HepG2 (cell line): ENCODE data around the gene CYB5R3. TPM values are rescaled to one million over a fixed set of nuclear protein-coding genes. Genes with fewer than 3 reads are reported as not detected.

Experiments used
- ATAC-seq: fragments of 200-7000 bp; cut with Tn5 transposase; 3 replicates; pipeline ENCODE4 v1.9.1; 2020; ENCODE audit warnings: mild to moderate bottlenecking, moderate library complexity
- BruUV-seq: library from RNA; stranded (reverse); fragments of 400-500 nt; replicated peaks from 2 replicates; lab custom pipeline; 2021; lab: Mats Ljungman, UMichigan
- CTCF ChIA-PET: fragments of 300-600 bp; formaldehyde crosslinking; extraction: SDS; loops from one replicate; lab custom pipeline; 2021; ENCODE audit warnings: low total read pairs, inconsistent platforms, low intra/inter-chr PET ratio; lab: Yijun Ruan, JAX
- POLR2A ChIA-PET: fragments of 350-600 bp; sonication (Branson Sonifier 250); formaldehyde crosslinking; loops from one replicate; lab custom pipeline; 2020; ENCODE audit warnings: antibody characterized with exemption, inconsistent platforms; lab: Yijun Ruan, JAX
- DNase-seq: peaks from one replicate; pipeline ENCODE4 v3.0.0-alpha.2; 2015; ENCODE audit warnings: low spot score
- FAIRE-seq: peaks from 3 replicates; lab custom pipeline; 2011; peaks lifted over from hg19 to GRCh38; lab: Jason Lieb, UNC
- H2AFZ ChIP-seq: one replicate; pipeline ENCODE4 v1.6.1; 2011; ENCODE audit warnings: low read length, inconsistent platforms
- H3K27ac ChIP-seq: fragments of 300-600 bp; 3 replicates; pipeline ENCODE4 v1.8.0; 2011; ENCODE audit warnings: mixed run types, mild to moderate bottlenecking, mixed read lengths, low read length, inconsistent platforms; ENCODE audit not compliant: insufficient read depth; ENCODE audit errors: extremely low read length
- H3K27me3 ChIP-seq, 2 experiments: fragments of 200-600 bp in 1 of 2; 2 replicates in 1 of 2; 3 replicates in 1 of 2; pipeline versions ENCODE4 v1.6.0 to v1.8.0; 2011; ENCODE audit warnings: low read length in 2 of 2, mild to moderate bottlenecking in 2 of 2, moderate library complexity in 2 of 2, inconsistent platforms in 1 of 2; ENCODE audit not compliant: insufficient read depth in 2 of 2, control insufficient read depth in 1 of 2
- H3K36me3 ChIP-seq, 2 experiments: fragments of 200-600 bp in 1 of 2; replicated peaks in 1 of 2; 2 replicates in 1 of 2; 3 replicates in 1 of 2; pipeline versions ENCODE4 v1.5.1 to v1.8.0; 2011; ENCODE audit warnings: low read length in 2 of 2, inconsistent platforms in 1 of 2; ENCODE audit not compliant: insufficient read depth in 2 of 2, control insufficient read depth in 1 of 2
- H3K4me1 ChIP-seq: 2 replicates; pipeline ENCODE4 v1.5.1; 2012; ENCODE audit warnings: low read length, inconsistent platforms; ENCODE audit not compliant: insufficient read depth
- H3K4me2 ChIP-seq: 2 replicates; pipeline ENCODE4 v1.6.0; 2011; ENCODE audit warnings: low read depth, low read length, inconsistent platforms
- H3K4me3 ChIP-seq, 3 experiments: fragments of 200-600 bp in 1 of 3; sonication (generic), shearing (Covaris generic) in 1 of 3; replicated peaks in 1 of 3; 2 replicates each; pipeline ENCODE4 v1.5.1; 2011 to 2016; ENCODE audit warnings: low read length in 3 of 3, inconsistent platforms in 2 of 3, low read depth in 2 of 3, mild to moderate bottlenecking in 2 of 3, control low read depth in 1 of 3, mixed read lengths in 1 of 3; ENCODE audit not compliant: insufficient read depth in 1 of 3
- H3K79me2 ChIP-seq: one replicate; pipeline ENCODE4 v1.6.1; 2011; ENCODE audit warnings: low read length, inconsistent platforms; ENCODE audit not compliant: insufficient read depth
- H3K9ac ChIP-seq: 2 replicates; pipeline ENCODE4 v1.6.0; 2011; ENCODE audit warnings: mild to moderate bottlenecking, low read depth, low read length, inconsistent platforms; ENCODE audit not compliant: insufficient read depth
- H3K9me3 ChIP-seq: 2 replicates; pipeline ENCODE4 v1.5.1; 2012; ENCODE audit warnings: mild to moderate bottlenecking, low read length
- H4K20me1 ChIP-seq: 2 replicates; pipeline ENCODE4 v1.6.0; 2011; ENCODE audit warnings: inconsistent platforms, mild to moderate bottlenecking, low read length, moderate library complexity; ENCODE audit not compliant: insufficient read depth
- AGO2 ChIP-seq: fragments of 200-400 bp; formaldehyde crosslinking; optimal IDR thresholded peaks from 2 replicates; pipeline ENCODE3; 2017; ENCODE audit warnings: mild to moderate bottlenecking, low read depth, low read length, moderate library complexity
- POLR2G ChIP-seq: fragments of 200-400 bp; formaldehyde crosslinking; IDR thresholded peaks from 2 replicates; pipeline ENCODE4 v1.6.1; 2018; ENCODE audit warnings: mild to moderate bottlenecking, low read depth, low read length, moderate library complexity
- RBFOX2 ChIP-seq: fragments of 200-400 bp; formaldehyde crosslinking; IDR thresholded peaks from 2 replicates; pipeline ENCODE4 v1.6.1; 2017; ENCODE audit warnings: low read depth, mild to moderate bottlenecking, low read length
- TBX2 ChIP-seq: sonication (generic); formaldehyde crosslinking; IDR thresholded peaks from 2 replicates; pipeline ENCODE4 v1.5.0; 2020; ENCODE audit warnings: missing genetic modification reagents, mild to moderate bottlenecking, borderline replicate concordance
- ZZZ3 ChIP-seq: sonication (generic); formaldehyde crosslinking; IDR thresholded peaks from 2 replicates; pipeline ENCODE4 v1.4.0; 2020; ENCODE audit warnings: missing genetic modification reagents, mild to moderate bottlenecking, borderline replicate concordance
- WGBS: methylation state at CpG from one replicate; pipeline ENCODE4 v1.1.6; 2017; ENCODE audit warnings: low lambda C conversion rate; 5-methylcytosine and 5-hydroxymethylcytosine counted together
- in situ Hi-C: cut with HindIII; loops from 2 replicates; pipeline ENCODE4 v1.10.0; 2017; ENCODE audit warnings: low pct_unique_long_range_greater_than_20kb; ENCODE audit not compliant: extremely low pct_ligation_motif_present
- intact Hi-C: fragments of 100-400 bp; cut with micrococcal nuclease; formaldehyde crosslinking; loops from one replicate; pipeline ENCODE4 v1.10.0; 2022; ENCODE audit not compliant: unreplicated experiment
- polyA plus RNA-seq, 8 experiments: library from polyadenylated mRNA; depleted of rRNA in 3 of 8; stranded (reverse) in 7 of 8; unstranded in 1 of 8; fragments of >200 nt; fragmentation: Illumina TruSeq in 4 of 8; extraction: Trizol in 4 of 8; gene quantifications; 2 replicates each; pipeline versions ENCODE4 v1.2.1 to v1.2.3, GENCODE V29; 2011 to 2016; ENCODE audit warnings: low read depth in 4 of 8, missing spikeins in 1 of 8, mixed read lengths in 1 of 8; ENCODE audit not compliant: insufficient read depth in 1 of 8
- total RNA-seq, 5 experiments: library from RNA; depleted of rRNA; stranded (reverse); fragments of >200 nt; fragmentation: Illumina TruSeq; extraction: Trizol; gene quantifications; 2 replicates each; pipeline ENCODE4 v1.2.3, GENCODE V29; 2016; ENCODE audit warnings: low read depth in 1 of 5

The CYB5R3 gene
- total and polyA plus RNA-seq, 2 of the 13 experiments (the other 11 are each of a cell fraction or from before 2014, with no cell fraction given) = 32.4 to 305 TPM

- intact Hi-C loops = loop anchor here (5.0 kb wide), 1 partner anchor 468 kb away; no protein-coding TSS in a partner anchor
Measured at GRCh38 chr22:42623756-42624441, 25.3 kb downstream of the CYB5R3 start.

GRCh38 chr22:42623301-42623751, 25.9 kb downstream of the CYB5R3 start:
- Histone ChIP-seq H3K4me2 (no peak overlapping the region), H3K36me3 (peaks cover 41 to 62% of the 10 kb centered on the region in 2 experiments), H3K9ac (no peak overlapping the region), H4K20me1 (peaks cover 5% of the 10 kb centered on the region), H3K79me2 (no peaks in the 10 kb centered on the region), H3K4me3 (no peak overlapping the region)
- intact Hi-C loops = loop anchor here (5.0 kb wide), 1 partner anchor 469 kb away; no protein-coding TSS in a partner anchor
- no peak for DNase-seq
- CTCF ChIA-PET = no interaction called here
- no TSS peak for BruUV-seq
- WGBS = 87% methylated on average over 3 of the region's 18 CpGs
- peak; percentile 68 for TF ChIP-seq AGO2
- no peak for TF ChIP-seq TBX2
- 0 out of 2 replicates have a peak, but pooled peaks have one; percentile 23 for TF ChIP-seq RBFOX2
- TF ChIP-seq, all 625 proteins: peak for 2
- Histone ChIP-seq H3K27me3 (no peaks in the 10 kb centered on the region), H3K27ac (no peak overlapping the region), H3K9me3 (no peaks in the 10 kb centered on the region), H2AFZ (no peak overlapping the region), H3K4me1 (no peaks in the 10 kb centered on the region; the same call in 1 of the 2 replicates)
- ATAC-seq (no peak), FAIRE-seq (no peak)
- in situ Hi-C loops = no loop called here
- POLR2A ChIA-PET = interaction anchor here (4.5 kb wide), 1 partner anchor 20 kb away, joined by 20 read pairs; no protein-coding TSS in a partner anchor

More at GRCh38 chr22:42623756-42624441, 25.3 kb downstream of the CYB5R3 start:
- H3K4me2 ChIP-seq = no peak overlapping the region
- in situ Hi-C loops = no loop called here
- 0 out of 2 replicates have a peak, but pooled peaks have one; percentile 1 for TF ChIP-seq POLR2G
- TF ChIP-seq ZZZ3 (CRISPR knock-in tag) = no peak
- H3K4me3 ChIP-seq = no peak overlapping the region
- no peaks in the 10 kb centered on the region for H3K27me3 ChIP-seq
- peaks cover 5% of the 10 kb centered on the region for H4K20me1 ChIP-seq
- peaks cover 40 to 68% of the 10 kb centered on the region in 2 experiments for H3K36me3 ChIP-seq
- WGBS = 96% methylated on average over 22 of the region's 29 CpGs
- H3K79me2 ChIP-seq = no peaks in the 10 kb centered on the region
- ChIA-PET POLR2A (interaction anchor here (4.5 kb wide), 1 partner anchor 19 kb away, joined by 20 read pairs; no protein-coding TSS in a partner anchor), CTCF (no interaction called here)
- no peak overlapping the region for H3K9ac ChIP-seq
- no peak for ATAC-seq
- no peaks in the 10 kb centered on the region for H3K9me3 ChIP-seq
- no peak for FAIRE-seq
- H2AFZ ChIP-seq = no peak overlapping the region
- DNase-seq = no peak
- BruUV-seq = no TSS peak
- no peaks in the 10 kb centered on the region; the same call in 1 of the 2 replicates for H3K4me1 ChIP-seq
- no peak overlapping the region for H3K27ac ChIP-seq
